Left ventricle myocardium superior (tissue), 1 donor: ENCODE results near the gene ABCA3. TPM values are rescaled to one million over a fixed set of nuclear protein-coding genes. Genes with fewer than 3 reads are reported as not detected.
A peak's percentile ranks its signal among the peaks of the same experiment; 100 is the strongest.

Source experiments
- ATAC-seq: fragments of 200-7000 bp; cut with Tn5 transposase; one replicate; pipeline ENCODE4 v1.9.1; 2020; ENCODE audit warnings: mild to moderate bottlenecking, moderate library complexity
- DNase-seq: peaks from one replicate; pipeline ENCODE4 v3.0.0-alpha.2; 2020
- intact Hi-C: fragments of 100-400 bp; cut with micrococcal nuclease; formaldehyde crosslinking; loops from one replicate; pipeline ENCODE4 v1.11.0; 2022
- total RNA-seq: library from RNA; stranded (reverse); fragmentation: NEBNext Ultra II Directional; extraction: Animal tissue kit (Norgen Biotek cat#: 25700); gene quantifications from one replicate; pipeline ENCODE4 v1.2.1, GENCODE V29; 2021
- donor health status: DM: no; HTN: yes; CAD: no; lungs with severe emphysema.

Gene ABCA3
- total RNA-seq, 1 donor from 2014 or later, result 7.7 TPM

DNA sequence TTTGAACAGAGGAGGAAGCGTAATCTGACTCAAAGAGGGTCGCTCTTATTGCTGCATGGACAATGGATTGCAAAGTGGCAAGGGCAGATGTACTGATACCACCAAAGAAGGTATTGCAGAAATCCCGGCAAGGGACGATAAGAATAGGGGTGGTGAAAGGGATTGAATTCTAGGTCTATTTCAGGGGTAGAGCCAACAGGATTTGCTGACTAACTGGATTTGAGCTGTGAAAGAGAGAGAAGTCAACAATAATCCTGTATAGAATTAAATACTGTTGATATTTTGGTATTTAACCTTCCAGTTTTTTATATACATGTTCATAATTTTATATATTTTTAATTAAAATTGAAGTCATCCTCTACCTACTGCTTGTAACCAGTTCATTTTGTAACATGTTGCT is 19.4 kb upstream of the ABCA3 start:
- intact Hi-C loops, result no loop called here
- DNase-seq (no peak), ATAC-seq (no peak)

GRCh38 chr16:2358811-2359210 is 18.3 kb upstream of the ABCA3 start:
- ATAC-seq, result no peak
- intact Hi-C loops, result no loop called here
- no peak for DNase-seq

DNA sequence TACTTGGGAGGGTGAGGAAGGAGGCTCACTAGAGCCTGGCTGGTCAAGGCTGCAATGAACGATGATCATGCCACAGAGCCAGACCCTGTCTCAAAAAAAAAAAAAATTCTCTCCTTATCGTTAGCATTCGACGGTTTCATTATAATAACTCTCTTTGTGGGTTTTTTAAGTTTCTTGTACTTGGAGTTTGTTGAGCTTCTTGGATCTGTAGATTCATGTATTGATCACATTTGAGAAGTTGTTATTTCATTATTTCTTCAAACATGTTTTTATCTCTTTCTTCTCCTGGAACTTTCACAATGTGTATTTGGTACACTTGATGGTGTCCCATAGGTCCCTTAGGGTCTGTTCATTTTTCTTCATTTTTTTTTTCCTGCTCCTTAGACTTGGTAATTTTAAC is 16.8 kb upstream of the ABCA3 start:
- ATAC-seq (no peak), DNase-seq (no peak)
- intact Hi-C loops, result no loop called here

DNA sequence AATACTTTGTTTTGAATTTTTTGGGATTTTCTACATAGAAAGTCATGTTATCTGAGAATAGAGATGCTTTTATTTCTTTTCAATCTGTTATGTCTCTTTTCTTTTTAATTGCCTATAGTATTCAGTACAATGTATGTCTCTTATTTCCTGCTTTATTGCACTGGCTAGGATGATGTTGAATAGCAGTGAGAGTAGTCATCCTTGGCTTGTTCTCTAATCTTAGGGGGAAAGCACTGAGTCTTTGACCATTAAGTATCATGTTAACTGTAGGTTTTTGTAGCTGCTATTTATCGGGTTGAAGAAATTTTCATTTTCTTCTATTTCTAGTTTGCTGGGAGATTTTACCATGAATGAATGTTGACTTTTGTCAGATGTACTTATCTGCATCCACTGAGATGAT is 10.0 kb upstream of the ABCA3 start:
- ATAC-seq, result no peak
- no peak for DNase-seq
- intact Hi-C loops, result no loop called here

DNA sequence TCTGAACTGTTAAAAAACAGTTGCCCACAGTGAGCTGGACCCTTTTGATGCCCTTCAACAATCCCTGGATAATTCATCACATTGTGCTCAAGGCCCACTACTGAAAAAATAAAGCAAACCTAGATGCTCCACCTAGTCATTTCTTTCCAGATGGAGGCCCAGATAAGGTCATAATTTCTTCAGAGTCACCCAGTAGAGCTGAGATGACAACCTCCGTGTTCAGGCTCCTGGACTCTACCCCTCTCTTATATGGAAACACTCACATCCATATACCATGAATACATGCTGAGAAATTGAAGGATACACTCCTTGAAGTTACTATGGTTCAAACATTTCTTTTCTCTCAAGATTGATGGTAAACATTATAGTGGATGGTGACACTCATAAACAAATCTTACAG is 2.7 kb upstream of the ABCA3 start:
- intact Hi-C loops, result no loop called here
- no peak for ATAC-seq
- DNase-seq, result no peak

DNA sequence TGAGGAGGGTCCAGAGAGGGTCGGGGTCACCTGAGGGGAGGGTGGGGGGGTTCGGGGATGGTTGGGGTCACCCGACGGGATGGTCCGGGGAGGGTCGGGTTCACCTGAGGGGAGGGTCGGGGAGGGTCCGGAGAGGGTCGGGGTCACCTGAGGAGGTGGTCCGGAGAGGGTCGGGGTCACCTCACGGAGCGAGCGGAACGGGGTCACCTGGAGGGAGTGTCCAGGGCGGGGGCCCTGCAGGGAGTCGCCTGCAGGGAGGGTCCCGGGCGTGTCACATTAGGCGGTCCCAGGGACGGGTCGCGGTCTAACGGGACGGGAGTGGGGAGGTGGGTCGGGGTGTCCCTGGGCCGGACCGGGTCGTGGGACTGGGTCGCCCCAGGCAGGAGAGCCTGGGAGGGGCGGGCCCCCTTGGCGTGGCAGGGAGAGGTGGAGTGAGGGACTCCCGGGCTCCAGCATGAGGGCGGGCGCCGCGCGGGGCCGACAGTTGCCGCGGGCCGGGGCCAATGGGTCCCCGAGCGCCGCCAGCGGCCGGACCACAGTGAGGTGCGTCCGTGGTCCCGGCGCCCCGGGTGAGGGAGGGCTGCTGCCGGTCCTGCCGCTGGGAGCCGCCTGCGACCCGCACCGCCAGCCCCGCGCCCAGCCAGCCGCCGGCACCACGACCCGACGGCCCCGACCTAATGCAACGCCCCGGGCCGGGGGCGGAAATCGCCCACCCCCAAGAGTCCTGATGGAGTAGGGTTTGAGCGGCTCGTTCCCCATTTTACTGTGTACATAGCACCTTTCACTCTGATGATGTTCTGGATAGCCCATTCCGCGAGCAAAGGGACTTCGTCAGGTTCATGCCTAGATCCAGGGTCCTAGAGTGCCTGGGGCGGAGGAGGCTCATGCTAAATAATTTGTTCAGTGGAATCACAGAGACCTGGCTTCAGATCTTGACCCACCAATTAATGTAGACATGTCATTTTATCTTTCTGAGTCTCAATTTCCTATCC is 1.2 kb upstream of the ABCA3 start:
- peak; percentile 7 for ATAC-seq
- peak; percentile 52 for DNase-seq
- intact Hi-C loops, result no loop called here

- peak; percentile 38 for ATAC-seq
- DNase-seq, result peak; percentile 74
- intact Hi-C loops, result loop anchor here (10.0 kb wide), 1 partner anchor 155 kb away; no protein-coding TSS in a partner anchor
Observed at GRCh38 chr16:2339521-2340484, 725 bp downstream of the ABCA3 start.

GRCh38 chr16:2337431-2338296 is 2.9 kb downstream of the ABCA3 start:
- no peak for ATAC-seq
- no peak for DNase-seq
- intact Hi-C loops, result loop anchor here (10.0 kb wide), 1 partner anchor 157 kb away; no protein-coding TSS in a partner anchor

GRCh38 chr16:2335286-2335895 is 5.1 kb downstream of the ABCA3 start:
- intact Hi-C loops, result loop anchor here (10.0 kb wide), 1 partner anchor 159 kb away; no protein-coding TSS in a partner anchor
- DNase-seq, result no peak

GRCh38 chr16:2333772-2334379 is 6.7 kb downstream of the ABCA3 start:
- intact Hi-C loops, result loop anchor here (10.0 kb wide), 1 partner anchor 161 kb away; no protein-coding TSS in a partner anchor

More at GRCh38 chr16:2335286-2335895, 5.1 kb downstream of the ABCA3 start:
- ATAC-seq, result no peak

GRCh38 chr16:2333231-2333630 is 7.3 kb downstream of the ABCA3 start:
- no peak for DNase-seq
- no peak for ATAC-seq
- intact Hi-C loops, result loop anchor here (10.0 kb wide), 1 partner anchor 162 kb away; no protein-coding TSS in a partner anchor

More at GRCh38 chr16:2333772-2334379, 6.7 kb downstream of the ABCA3 start:
- ATAC-seq, result no peak
- DNase-seq, result no peak

DNA sequence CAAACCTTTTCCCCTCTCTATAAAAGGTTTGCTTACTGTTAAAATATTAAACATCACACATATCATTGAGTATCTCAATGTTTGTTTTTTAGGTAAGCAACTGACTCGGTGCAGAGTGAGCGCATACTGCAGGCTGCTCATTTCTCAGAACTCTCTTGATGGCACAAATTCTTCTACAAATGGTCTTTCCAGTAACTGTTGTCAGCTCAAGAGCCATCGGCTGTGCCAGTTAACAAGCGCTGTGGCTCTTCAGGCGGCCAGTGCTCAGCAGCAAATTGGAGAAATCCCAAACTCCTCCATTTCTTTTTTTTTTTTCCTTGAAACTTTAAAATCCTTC is 8.6 kb downstream of the ABCA3 start:
- intact Hi-C loops, result loop anchor here (10.0 kb wide), 1 partner anchor 163 kb away; no protein-coding TSS in a partner anchor
- DNase-seq (no peak), ATAC-seq (no peak)

GRCh38 chr16:2331199-2331930 is 9.2 kb downstream of the ABCA3 start:
- ATAC-seq, result no peak
- intact Hi-C loops, result loop anchor here (10.0 kb wide), 1 partner anchor 163 kb away; no protein-coding TSS in a partner anchor
- no peak for DNase-seq

DNA sequence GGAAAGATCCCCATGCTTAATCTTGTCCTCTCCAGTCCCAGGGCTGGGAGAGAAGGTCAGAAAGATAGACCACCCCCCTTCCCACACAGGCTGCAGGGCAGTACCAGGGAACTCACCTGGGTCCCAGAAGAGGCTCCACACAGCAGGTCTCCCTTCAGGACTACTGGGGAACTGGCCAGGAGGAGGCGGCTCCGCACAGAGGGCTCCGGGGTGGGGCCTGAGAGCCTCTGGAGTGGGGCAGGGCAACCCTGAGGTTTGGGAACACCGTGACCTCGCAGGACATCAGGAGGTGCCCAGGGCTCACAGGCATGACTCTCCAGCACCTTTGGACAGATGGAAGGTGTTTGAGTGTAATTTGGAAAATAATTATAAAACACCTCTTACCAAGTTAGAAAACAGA is 11.0 kb downstream of the ABCA3 start:
- ATAC-seq (no peak), DNase-seq (no peak)
- intact Hi-C loops, result no loop called here

DNA sequence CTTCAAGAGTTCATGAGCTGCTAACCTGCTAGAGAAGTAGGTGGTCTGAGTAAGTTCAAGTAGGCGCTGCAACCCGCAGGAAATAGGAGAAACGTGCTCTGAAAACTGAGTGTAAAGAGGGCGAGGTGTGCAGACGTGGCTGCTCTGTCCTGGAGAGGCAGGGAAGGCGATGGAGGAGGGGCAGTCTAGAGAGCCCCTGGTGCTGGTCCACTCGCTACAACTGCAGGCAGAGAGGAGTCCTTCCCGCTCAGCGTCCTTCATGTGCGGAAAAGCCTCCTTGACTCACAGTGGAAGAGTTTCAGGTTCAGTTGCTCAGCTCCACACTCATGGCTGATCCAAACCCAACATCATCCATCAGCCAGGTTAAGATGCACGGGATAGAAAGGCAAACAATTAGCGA is 12.1 kb downstream of the ABCA3 start:
- no peak for ATAC-seq
- intact Hi-C loops, result no loop called here
- no peak for DNase-seq

GRCh38 chr16:2326191-2326590 is 14.3 kb downstream of the ABCA3 start:
- no peak for DNase-seq
- intact Hi-C loops, result no loop called here
- no peak for ATAC-seq

DNA sequence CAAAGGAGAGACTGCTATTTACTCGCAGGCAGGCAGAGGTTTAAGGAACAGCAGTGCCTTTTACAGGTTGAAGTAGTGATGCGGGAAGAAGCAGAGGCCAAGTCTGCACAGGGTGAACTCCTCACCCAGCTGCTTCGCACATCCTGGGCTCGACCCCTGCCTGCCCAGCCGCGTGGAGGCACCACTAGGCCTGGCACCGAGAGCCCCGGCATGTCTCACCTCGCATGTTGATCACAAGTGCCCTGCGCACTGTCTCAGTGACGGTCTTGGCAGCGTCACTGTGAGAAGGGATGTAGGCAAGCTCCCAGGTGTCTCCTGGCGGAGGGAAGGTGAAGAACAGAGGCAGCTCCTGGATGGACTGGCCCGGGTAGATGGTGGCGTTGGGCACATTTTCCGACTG is 14.7 kb downstream of the ABCA3 start:
- DNase-seq, result no peak
- no peak for ATAC-seq
- intact Hi-C loops, result no loop called here
